Tongue (tissue), 2 donors: ENCODE results near the gene KRTAP5-8. TPM values are rescaled to one million over a fixed set of nuclear protein-coding genes. Genes with fewer than 3 reads are reported as not detected.

Source experiments
- DNase-seq: peaks from one replicate; pipeline ENCODE4 v3.0.0-alpha.2; 2015
- total RNA-seq: library from RNA; depleted of rRNA; stranded (reverse); fragments of >200 nt; gene quantifications from one replicate; pipeline ENCODE4 v1.2.3, GENCODE V29; 2014

KRTAP5-8 gene, protein sequence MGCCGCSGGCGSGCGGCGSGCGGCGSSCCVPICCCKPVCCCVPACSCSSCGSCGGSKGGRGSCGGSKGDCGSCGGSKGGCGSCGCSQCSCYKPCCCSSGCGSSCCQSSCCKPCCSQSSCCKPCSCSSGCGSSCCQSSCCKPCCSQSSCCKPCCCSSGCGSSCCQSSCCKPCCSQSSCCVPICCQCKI
- not detected for total RNA-seq

DNA sequence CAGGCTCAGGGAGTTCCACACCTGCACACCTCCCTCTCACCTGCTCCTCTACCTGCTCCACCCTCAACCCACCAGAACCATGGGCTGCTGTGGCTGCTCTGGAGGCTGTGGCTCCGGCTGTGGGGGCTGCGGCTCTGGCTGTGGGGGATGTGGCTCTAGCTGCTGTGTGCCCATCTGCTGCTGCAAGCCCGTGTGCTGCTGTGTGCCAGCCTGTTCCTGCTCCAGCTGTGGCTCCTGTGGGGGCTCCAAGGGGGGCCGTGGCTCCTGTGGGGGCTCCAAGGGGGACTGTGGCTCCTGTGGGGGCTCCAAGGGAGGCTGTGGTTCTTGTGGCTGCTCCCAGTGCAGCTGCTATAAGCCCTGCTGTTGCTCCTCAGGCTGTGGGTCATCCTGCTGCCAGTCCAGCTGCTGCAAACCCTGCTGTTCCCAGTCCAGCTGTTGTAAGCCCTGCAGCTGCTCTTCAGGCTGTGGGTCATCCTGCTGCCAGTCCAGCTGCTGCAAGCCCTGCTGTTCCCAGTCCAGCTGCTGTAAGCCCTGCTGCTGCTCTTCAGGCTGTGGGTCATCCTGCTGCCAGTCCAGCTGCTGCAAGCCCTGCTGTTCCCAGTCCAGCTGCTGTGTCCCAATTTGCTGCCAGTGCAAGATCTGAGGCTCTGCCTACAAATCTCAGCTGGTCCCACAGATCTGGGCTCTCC lies at the start of gene KRTAP5-8:
KRTAP5-8 (plus strand) TSS at position 49 of the 689 bp plus-strand sequence; CDS start at position 80, 31 bp downstream.
- DNase-seq: peak; percentile 25

DNA sequence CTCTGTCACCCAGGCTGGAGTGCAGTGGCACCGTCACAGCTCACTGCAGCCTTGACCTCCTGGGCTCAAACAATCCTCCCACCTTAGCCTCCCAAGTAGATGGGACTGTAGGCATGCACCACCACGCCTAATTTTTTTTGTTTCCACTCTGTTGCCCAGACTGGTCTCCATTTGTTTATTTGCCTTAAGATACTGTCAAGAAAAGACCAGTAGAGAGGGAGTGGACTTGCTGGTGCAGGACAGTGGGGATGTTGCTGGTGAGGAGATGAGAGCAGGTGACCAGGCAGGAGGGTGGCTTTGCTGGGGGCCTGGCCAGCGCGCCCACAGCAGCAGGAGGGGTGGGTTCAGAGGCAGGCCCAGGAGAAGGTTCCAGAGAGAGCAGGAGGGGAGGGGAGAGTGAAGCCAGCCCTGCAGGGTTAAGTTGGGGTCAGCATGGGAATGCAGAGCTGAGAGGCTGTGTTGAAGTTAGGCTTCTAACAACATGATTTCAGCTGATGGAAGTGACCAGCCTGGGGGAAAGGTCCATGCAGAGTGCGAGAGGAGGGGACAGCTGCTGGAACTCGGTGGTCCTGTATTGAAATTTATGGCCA lies 49.0 kb upstream of the KRTAP5-8 start:
- DNase-seq: no peak

DNA sequence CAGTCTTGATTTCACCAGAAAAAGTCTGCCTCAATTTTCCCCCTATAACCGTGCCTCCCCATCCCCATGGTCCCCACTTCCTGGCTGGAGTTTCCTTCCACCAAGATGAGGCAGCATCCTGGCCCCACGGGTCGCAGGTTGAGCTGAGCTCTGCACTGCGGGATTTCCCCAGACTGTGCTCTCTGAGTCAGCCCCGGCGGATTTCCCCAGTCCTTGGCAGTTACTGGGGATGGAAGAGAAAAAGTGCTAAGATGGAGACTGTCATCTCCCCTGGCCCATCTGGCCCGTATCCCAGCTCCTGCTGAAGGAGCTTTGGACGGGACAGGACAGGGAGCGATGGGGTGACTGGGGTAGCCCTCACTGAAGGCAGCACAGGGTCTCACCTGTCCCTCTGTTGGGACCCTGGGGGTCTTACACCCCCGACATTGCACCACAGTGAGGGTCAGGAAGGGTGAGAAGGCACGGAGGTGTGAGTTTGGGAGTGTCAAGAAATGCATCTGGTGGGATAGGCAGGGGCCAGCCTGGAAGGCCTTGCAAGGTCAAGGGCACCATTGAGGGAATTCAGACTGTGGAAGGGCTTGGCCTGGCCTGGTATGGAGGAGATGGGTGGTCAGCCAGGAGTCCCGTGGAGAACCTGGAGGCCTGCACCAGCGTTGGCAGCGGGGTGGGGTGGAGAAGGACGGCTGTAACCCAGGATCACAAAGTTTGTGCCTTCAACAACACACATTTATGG lies 48.3 kb upstream of the KRTAP5-8 start:
- no peak for DNase-seq

DNA sequence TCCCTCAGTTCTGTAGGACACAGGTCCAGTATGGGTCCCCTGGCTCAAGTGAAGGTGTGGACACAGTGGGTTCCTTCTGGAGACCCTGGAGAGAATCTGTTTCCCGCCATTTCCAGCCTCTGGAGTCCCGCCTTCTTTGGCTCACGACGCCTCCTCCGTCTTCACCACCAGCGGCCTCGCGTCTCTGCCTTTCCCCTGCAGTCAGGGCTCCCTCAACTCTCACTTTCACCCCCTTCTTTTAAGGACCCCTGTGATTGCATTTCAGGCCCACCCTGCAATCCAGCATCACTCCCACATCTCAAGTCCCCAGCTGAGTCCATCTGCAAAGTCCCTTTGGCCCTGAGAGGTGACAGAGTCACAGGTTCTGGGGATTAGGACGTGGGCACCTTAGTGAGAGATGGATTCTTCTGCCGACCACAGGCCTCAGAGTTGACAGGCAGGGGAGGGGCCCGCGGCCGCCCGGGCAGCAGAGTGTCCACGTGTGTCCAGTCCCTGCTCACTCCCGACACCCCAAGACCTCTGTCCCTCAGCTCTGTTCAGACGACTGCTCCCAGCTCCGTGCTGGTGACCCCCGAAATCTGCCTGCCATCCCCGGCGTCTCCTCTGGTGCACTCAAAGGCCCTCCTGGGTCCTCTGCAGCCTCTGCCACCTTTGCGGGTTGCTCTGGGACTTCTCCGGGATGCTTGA lies 47.6 kb upstream of the KRTAP5-8 start:
- no peak for DNase-seq

DNA sequence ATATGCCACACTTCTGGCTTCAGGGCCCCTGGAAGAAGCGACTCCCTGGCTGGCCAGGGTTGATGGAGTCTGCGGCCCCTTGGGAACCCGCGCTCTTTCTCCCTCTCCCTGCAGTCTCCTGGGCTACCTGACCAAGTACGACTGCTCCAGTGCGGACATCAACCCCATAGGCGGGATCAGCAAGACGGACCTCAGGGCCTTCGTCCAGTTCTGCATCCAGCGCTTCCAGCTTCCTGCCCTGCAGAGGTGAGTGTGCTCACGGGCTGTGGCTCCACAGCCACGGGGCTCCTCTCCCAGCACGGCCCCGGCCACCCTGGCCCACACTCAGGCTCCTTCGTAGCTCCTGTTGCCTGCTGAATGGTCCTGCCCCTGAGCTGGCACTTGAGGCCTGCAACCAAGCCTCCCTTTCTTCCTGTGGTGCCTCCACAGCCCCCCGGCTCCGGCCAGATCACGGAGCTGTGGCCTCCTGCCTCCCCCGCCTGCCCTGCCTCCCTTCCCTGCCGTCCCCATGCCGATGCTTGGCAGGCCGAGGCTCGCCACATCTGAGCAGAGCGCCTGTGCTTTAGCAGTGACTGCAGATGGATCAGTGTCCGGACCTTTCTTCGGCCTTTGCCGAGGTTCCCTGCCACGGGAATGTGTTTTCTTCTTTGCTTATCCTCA lies 47.0 kb upstream of the KRTAP5-8 start:
- no peak for DNase-seq

DNA sequence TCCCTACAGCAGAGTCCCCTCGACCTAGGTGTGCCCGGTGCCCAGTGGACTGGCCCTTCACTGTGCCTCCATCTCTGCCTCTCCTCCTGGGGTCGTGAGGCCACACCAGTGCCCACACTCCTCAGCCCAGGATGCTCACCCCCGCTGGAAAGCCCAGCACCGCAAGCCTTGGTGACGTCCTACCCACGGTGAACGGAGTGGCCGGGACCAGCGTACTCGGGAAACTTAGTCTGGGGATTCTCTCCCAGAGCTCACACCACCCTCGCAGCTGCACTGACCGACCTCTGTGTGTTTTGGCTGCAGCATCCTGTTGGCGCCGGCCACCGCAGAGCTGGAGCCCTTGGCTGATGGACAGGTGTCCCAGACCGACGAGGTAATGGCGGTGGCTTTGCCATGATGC lies 46.3 kb upstream of the KRTAP5-8 start:
- no peak for DNase-seq

DNA sequence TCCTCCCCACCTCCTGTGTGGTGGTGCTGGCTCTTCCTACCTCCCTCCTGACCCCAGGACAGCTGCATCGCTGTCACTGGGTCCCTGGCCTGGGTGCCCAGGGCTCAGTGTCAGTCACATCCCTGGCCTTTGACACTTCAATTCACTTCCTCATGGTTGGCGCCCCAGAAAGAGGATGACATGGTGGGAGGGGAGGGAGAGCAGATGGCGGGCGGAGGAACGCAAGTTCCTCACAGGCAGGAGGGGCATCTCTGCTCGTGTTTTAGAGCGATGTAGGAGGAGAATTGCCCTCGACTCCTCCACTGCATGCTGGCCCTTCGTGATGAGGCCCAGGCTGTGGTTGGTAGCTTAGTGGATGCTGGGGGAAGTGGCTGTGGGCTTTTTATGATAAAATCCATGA lies 45.9 kb upstream of the KRTAP5-8 start:
- DNase-seq: no peak

DNA sequence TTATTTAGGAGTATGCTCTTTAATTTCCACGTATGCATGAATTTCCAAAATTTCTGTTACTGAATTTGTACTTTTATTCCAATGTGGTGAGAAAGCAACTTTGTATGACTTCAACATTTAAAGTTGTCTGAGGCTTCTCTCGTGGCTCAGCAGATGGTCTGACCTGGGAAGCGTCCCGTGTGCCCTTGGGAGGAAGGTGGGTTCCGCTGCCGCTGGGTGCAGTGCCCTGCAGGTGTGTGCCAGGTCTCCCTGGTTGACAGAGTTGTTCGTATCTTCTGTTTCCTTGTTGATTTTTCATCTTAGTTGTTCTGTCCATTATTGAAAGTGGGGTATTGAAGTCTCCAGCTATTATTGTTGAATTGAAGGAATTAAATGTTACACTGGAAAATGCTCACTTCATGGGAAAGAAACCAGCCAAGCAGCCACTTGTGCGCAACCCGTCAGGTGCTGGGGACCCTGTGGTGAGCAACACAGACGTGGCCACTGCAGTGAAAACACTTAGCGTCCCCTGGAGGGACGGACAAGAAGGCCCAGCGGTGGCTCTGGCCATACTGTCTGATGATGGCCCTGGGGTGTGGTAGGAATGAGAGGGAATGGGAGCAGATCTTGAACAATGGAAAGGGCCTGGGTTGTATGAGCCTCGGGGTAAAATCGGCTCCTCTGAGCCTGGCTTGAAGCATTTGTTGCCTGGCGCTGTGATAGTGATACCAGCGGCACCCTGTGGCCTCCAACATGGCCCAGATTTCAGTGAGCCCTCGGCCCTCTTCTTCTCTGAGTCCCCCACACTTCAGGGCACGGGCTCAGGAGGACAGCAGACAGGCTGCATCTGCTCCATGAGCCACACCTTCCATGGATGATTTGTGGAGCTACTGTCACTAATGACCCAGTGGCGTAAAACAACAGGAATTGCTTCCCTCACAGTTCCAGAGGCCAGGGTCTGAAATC lies 42.3 kb upstream of the KRTAP5-8 start:
- DNase-seq: no peak

DNA sequence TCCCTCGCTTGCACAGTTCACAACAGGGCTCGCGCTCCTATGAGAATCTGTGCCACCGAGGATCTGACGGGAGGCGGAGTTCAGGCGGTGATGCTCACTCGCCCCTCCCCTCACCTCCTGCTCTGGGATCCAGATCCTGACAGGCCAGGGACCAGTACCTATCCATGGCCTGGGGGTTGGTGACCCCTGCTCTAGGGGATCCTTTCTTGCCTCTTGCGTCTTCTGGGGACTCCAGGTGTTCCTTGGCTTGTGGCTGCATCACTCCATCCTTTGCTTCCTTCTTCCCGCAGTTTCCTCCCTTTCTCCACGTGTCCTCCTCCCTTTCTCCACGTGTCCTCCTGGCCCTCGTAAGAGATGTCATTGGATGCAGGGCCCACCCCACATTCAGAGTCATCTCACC lies 41.4 kb upstream of the KRTAP5-8 start:
- DNase-seq: no peak

DNA sequence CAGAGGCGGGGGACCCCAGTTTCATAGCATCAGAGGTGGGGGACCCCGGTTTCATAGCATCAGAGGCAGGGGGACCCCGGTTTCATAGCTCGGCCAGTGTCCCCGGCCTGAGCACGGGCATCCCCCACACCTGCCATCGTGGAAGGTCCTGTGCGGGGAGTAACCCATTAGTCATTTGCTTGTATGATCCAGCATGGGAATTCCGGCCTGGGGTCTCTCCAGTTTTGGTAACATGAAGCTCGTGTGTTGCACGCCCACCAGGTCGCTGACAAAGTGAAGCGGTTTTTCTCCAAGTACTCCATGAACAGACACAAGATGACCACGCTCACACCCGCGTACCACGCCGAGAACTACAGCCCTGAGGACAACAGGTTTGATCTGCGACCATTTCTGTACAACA lies 39.7 kb upstream of the KRTAP5-8 start:
- DNase-seq: no peak

DNA sequence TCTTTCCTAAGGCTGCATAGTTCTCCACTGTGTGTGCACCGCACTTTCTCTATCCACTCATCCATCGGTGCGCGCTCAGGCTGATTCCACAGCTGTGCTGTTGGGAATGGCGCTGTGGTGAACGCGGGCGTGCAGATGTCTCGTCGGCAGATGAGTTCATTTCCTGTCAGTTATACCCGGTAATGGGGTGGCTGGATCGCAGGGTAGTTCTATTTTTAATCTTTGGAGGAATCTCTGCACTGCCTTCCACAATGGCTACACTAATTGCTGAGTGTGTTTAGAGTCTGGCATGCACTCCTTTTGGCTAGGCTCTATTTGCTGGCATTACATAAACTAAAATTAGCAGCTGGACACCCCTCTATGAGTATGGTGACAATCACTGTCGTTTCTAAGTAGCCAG lies 38.7 kb upstream of the KRTAP5-8 start:
- DNase-seq: no peak

DNA sequence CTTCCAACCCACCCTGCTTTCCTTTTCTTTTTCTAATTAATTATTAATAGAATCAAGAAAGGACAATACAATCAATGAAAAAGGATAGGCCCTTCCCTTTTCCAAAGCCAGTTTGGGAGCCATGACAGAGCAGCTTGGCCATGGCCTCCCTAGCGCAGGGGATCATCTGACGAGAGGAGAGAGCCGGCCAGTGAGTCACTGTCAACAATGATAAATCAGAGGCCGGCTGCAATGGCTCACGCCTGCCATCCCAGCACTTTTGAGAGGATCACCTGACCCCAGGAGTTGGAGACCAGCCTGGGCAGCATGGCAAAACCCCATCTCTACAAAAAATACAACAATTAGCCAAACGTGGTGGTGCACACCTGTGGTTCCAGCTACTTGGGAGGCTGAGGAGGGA lies 38.3 kb upstream of the KRTAP5-8 start:
- no peak for DNase-seq

DNA sequence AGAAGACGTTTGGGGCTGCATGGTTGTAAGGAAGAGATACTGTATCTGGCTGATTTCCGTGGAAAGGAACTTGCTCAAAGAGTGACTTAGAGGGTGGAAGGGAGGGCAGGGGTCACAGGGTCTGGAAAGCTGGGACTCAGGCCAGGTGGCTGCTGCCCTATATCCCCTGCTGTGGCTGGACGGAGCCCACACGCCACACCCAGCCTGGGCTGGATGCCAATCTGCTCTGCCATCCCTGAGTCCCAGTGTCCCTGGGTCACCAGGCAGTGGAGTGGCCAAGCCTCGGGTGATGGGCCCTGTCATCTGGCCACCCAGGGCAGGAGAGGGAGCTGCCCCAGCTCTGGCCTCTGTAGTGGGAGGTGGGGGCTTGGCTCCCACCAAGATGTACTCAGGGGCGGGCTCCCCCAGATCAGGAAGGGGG lies 37.2 kb upstream of the KRTAP5-8 start:
- no peak for DNase-seq

DNA sequence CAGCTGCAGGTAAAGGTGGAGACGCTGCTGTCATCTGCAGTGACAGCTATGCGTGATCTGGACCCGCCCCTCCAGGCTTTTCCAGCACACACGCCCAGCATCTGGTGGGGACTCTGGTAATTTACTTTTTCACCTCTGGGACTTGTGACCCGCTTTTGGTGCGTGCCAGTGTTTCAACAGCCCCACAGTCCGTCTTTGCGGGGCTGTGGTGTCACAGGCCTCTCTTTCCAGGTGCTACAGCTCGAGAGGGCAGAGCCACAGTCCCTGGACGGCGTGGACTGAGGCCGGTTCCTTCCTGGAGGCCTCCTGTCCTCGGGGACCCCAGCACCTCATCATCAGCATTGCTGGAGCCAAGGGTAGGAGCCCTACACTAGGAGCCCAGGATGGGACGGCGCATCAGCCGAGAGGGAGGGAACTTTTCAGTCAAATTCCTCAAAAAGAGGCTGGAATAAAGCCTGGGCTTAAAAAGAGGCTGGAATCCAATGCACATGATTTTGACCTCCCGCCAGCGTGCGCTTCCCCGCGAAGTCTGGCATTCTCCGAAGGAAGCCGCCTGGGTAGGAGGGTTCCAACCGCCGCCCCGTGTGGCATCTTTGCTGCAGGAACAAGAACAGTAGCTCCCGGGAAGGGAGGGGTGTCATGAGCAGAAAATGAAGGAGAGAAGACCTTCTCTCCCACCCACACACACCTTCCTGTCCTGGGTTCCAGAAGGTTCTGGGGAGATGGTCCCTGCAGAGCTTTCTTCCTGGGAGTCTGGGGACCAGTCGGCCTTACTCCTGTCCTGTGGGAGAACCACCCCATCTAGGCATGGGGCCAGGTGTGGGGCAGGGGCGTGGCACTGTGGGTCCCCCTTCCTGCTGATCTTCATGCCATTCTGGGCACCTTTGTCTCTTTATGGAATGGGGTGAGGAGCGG lies 36.5 kb upstream of the KRTAP5-8 start:
- no peak for DNase-seq

DNA sequence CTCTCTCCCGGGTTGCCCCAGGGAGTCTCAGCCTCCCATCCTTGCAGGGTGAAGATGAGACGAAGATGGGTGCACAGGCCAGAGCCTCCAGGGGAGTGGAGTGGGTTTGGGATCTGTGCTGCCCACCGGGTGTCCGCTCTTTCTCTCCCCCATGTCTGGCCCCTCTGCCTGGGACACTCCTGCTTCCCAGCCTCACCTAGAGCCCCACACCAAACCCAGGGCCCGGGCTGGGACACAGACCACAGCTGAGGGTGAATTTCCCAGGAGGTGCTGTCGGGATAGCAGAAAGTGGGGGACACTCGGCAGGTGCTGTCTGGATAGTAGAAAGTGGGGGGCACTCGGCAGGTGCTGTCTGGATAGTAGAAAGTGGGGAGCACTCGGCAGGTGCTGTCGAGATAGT lies 35.8 kb upstream of the KRTAP5-8 start:
- no peak for DNase-seq

DNA sequence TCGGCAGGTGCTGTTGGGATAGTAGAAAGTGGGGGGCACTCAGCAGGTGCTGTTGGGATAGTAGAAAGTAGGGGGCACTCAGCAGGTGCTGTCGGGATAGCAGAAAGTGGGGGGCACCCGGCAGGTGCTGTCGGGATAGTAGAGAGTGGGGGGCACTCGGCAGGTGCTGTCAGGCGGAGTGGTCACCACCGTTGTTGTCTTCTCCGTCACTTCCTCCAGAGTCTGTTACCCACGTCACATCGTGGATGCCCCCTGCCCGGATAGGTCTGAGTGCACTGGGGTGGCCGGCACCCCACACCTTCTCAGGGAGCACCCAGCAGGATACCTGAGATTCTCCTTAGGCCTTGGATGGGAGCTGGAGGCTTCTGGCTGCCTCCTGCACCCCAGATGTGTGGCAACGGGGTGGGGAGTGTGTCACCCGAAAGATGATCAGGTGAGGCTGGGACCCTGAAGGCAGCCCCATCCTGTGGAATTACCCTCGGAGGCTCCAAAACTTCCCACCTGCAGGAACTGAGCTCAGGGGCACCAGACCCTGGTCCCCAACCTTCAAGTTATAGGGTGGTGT lies 34.9 kb upstream of the KRTAP5-8 start:
- DNase-seq: no peak

DNA sequence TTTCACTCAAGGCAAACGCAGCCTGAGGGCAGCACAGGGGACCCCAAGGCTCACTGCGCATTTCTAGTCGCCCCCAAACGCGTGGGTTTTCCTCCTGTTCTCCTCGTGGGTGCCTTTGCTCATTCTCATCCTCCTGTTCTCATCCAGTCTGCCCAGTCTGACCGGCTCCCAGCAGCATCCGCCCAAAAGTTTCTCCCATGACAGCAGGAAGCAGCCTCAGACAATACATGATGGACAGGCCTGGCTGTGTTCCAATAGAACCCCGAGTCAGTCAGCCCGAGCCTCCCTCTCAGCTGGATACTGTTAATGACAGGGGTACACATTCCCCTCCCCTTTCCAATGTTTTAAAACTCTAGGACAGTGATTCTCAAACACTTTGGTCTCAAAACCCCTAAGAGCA lies 33.3 kb upstream of the KRTAP5-8 start:
- no peak for DNase-seq

DNA sequence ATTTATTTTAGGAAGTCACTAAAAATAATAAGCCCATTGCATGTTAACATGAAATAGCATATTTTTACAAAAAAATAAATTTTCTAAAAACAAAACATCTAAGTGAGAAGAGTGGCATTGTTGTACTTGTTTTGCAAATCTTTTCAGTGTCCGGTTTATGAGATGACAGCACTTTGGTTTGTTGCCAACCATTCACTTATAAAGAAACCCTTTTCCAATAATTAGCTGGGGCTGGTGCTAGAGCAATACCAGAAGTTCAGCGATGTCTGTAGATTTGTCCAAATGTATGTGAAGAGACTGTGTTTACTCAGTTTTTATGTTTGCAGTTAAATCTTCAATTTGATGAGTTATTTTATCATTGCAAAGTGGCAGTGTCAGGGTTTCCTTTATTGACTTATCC lies 32.8 kb upstream of the KRTAP5-8 start:
- no peak for DNase-seq

DNA sequence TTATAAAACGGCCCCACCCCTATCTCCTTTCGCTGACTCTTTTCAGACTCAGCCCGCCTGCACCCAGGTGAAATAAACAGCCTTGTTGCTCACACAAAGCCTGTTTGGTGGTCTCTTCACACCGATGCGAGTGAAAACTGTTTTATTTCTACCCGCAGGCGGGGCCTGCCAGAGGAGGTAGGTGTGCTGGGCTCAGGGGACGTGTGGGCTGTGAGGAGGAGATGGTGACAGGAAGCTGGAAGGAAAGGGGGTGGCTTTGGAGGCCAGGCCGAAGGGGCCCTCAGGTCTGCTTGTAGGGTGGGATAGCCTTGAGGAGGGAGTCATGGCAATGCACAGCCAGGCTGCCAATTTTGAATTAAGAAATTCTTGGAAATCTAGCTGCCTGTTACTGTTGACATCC lies 32.0 kb upstream of the KRTAP5-8 start:
- no peak for DNase-seq
